Neural progenitor cell (in vitro differentiated cells): ENCODE results near the gene SLC6A7. TPM values are rescaled to one million over a fixed set of nuclear protein-coding genes. Genes with fewer than 3 reads are reported as not detected.

Source experiments
- DNase-seq: peaks from one replicate; pipeline ENCODE4 v3.0.0-alpha.2; 2016; ENCODE audit warnings: low spot score
- H2AFZ ChIP-seq: fragments of 200-600 bp; sonication (generic); replicated peaks from 2 replicates; pipeline ENCODE4 v1.6.1; 2016; ENCODE audit warnings: antibody characterized with exemption
- H3F3A ChIP-seq: fragments of 200-600 bp; sonication (generic); 2 replicates; pipeline ENCODE4 v1.6.1; 2016; ENCODE audit warnings: antibody characterized with exemption, low read depth
- H3K27ac ChIP-seq: fragments of 200-600 bp; sonication (generic); 2 replicates; pipeline ENCODE4 v1.5.1; 2016; ENCODE audit warnings: mild to moderate bottlenecking
- H3K27me3 ChIP-seq: fragments of 200-600 bp; sonication (generic); 2 replicates; pipeline ENCODE4 v1.6.1; 2016; ENCODE audit warnings: mild to moderate bottlenecking, moderate library complexity
- H3K36me3 ChIP-seq: fragments of 200-600 bp; sonication (generic); 2 replicates; pipeline ENCODE4 v1.5.1; 2016
- H3K4me1 ChIP-seq: fragments of 200-600 bp; sonication (generic); 2 replicates; pipeline ENCODE4 v1.6.1; 2016; ENCODE audit warnings: mixed run types
- H3K4me2 ChIP-seq: fragments of 200-600 bp; sonication (generic); 2 replicates; pipeline ENCODE4 v1.6.1; 2016
- H3K4me3 ChIP-seq: fragments of 200-600 bp; sonication (generic); 2 replicates; pipeline ENCODE4 v1.5.1; 2016
- H3K79me2 ChIP-seq: fragments of 200-600 bp; sonication (generic); 2 replicates; pipeline ENCODE4 v1.6.1; 2016; ENCODE audit warnings: low read depth
- H3K9ac ChIP-seq: fragments of 200-600 bp; sonication (generic); 2 replicates; pipeline ENCODE4 v1.6.1; 2016
- H3K9me3 ChIP-seq: fragments of 200-600 bp; sonication (generic); 2 replicates; pipeline ENCODE4 v1.5.1; 2016; ENCODE audit warnings: low read depth
- H4K20me1 ChIP-seq: fragments of 200-600 bp; sonication (generic); 2 replicates; pipeline ENCODE4 v1.6.1; 2016; ENCODE audit warnings: low read depth
- H3K27ac Mint-ChIP-seq: 3 replicates; pipeline ENCODE4 v1.8.0; 2021; ENCODE audit warnings: mixed read lengths
- H3K27me3 Mint-ChIP-seq: 2 replicates; pipeline ENCODE4 v1.8.0; 2022; ENCODE audit warnings: low read depth, mild to moderate bottlenecking, inconsistent platforms, moderate library complexity, mixed read lengths; ENCODE audit not compliant: insufficient read depth
- H3K36me3 Mint-ChIP-seq: 3 replicates; pipeline ENCODE4 v1.8.0; 2021; ENCODE audit warnings: mixed read lengths
- H3K4me1 Mint-ChIP-seq: 3 replicates; pipeline ENCODE4 v1.8.0; 2021; ENCODE audit warnings: mixed read lengths
- H3K4me3 Mint-ChIP-seq: 3 replicates; pipeline ENCODE4 v1.8.0; 2021; ENCODE audit warnings: mild to moderate bottlenecking, moderate library complexity, mixed read lengths
- H3K9me3 Mint-ChIP-seq: 3 replicates; pipeline ENCODE4 v1.8.0; 2020; ENCODE audit warnings: mixed read lengths
- EZH2 ChIP-seq: fragments of 200-600 bp; sonication (generic); IDR thresholded peaks from 2 replicates; pipeline ENCODE4 v1.6.1; 2017; ENCODE audit warnings: antibody characterized with exemption, mild to moderate bottlenecking, moderate library complexity
- EZH2phosphoT487 ChIP-seq: fragments of 200-600 bp; sonication (generic); IDR thresholded peaks from 2 replicates; pipeline ENCODE4 v1.6.1; 2017; ENCODE audit warnings: antibody characterized with exemption
- total RNA-seq: library from RNA; depleted of rRNA; stranded (reverse); fragments of >200 nt; gene quantifications from 2 replicates; pipeline ENCODE4 v1.2.3, GENCODE V29; 2015; ENCODE audit warnings: low replicate concordance
- TF ChIP-seq, protein P1 (sequence below): fragments of 200-600 bp; sonication (generic); IDR thresholded peaks from 2 replicates; pipeline ENCODE4 v1.5.1; 2017; ENCODE audit warnings: antibody characterized with exemption, mild to moderate bottlenecking

The SLC6A7 gene
- total RNA-seq, 1 donor from 2014 or later, result not detected

- Mint-ChIP-seq H3K27me3 (peaks cover 7% of the 10 kb centered on the region), H3K4me3 (no peak overlapping the region), H3K4me1 (peaks cover 20% of the 10 kb centered on the region), H3K36me3 (no peaks in the 10 kb centered on the region), H3K27ac (no peak overlapping the region), H3K9me3 (peaks cover 2% of the 10 kb centered on the region)
- Histone ChIP-seq H4K20me1 (no peaks in the 10 kb centered on the region), H2AFZ (no peak overlapping the region), H3K4me2 (no peak overlapping the region), H3K79me2 (no peaks in the 10 kb centered on the region), H3K4me3 (no peak overlapping the region), H3F3A (no peaks in the 10 kb centered on the region), H3K4me1 (no peaks in the 10 kb centered on the region), H3K36me3 (no peaks in the 10 kb centered on the region), H3K27me3 (peaks cover 4% of the 10 kb centered on the region), H3K9me3 (no peaks in the 10 kb centered on the region), H3K27ac (no peak overlapping the region), H3K9ac (no peak overlapping the region)
- TF ChIP-seq, protein P1, sequence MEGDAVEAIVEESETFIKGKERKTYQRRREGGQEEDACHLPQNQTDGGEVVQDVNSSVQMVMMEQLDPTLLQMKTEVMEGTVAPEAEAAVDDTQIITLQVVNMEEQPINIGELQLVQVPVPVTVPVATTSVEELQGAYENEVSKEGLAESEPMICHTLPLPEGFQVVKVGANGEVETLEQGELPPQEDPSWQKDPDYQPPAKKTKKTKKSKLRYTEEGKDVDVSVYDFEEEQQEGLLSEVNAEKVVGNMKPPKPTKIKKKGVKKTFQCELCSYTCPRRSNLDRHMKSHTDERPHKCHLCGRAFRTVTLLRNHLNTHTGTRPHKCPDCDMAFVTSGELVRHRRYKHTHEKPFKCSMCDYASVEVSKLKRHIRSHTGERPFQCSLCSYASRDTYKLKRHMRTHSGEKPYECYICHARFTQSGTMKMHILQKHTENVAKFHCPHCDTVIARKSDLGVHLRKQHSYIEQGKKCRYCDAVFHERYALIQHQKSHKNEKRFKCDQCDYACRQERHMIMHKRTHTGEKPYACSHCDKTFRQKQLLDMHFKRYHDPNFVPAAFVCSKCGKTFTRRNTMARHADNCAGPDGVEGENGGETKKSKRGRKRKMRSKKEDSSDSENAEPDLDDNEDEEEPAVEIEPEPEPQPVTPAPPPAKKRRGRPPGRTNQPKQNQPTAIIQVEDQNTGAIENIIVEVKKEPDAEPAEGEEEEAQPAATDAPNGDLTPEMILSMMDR, result no peak
- no peak for TF ChIP-seq EZH2
- DNase-seq, result no peak
Measured at GRCh38 chr5:150177721-150178120, 12.1 kb upstream of the SLC6A7 start.

DNA sequence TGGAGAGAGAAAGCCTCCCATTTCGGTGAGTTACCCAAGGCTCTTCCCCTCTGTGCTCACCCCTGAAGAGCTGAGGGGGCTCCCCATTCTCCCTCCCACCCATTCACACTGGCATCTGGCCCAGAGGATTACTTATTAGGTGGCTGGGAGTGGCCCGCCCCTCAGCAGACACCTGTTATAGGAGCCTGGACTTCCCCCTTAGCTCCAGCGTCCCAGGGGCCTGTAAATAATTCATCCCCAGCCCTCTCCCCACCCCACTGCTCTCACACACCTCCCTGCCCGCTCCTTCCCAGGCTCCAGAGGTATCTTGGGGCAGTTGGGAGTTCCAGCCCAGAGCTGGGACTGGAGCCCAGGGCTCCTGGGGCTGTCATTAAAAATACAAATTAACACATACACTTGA lies 11.6 kb upstream of the SLC6A7 start:
- no peak for DNase-seq
- Histone ChIP-seq H3K4me1 (no peaks in the 10 kb centered on the region), H3K4me3 (no peak overlapping the region), H3K27me3 (peaks cover 1% of the 10 kb centered on the region), H3K27ac (no peak overlapping the region), H3F3A (no peaks in the 10 kb centered on the region), H3K9me3 (no peaks in the 10 kb centered on the region), H3K4me2 (no peak overlapping the region), H3K79me2 (no peaks in the 10 kb centered on the region), H3K9ac (no peak overlapping the region), H3K36me3 (no peaks in the 10 kb centered on the region), H2AFZ (no peak overlapping the region), H4K20me1 (no peaks in the 10 kb centered on the region)
- no peak overlapping the region for H3K4me3 Mint-ChIP-seq
- H3K36me3 Mint-ChIP-seq, result no peaks in the 10 kb centered on the region
- H3K4me1 Mint-ChIP-seq, result peaks cover 17% of the 10 kb centered on the region
- H3K27ac Mint-ChIP-seq, result no peak overlapping the region
- peaks cover 10% of the 10 kb centered on the region for H3K27me3 Mint-ChIP-seq
- H3K9me3 Mint-ChIP-seq, result peaks cover 2% of the 10 kb centered on the region
- TF ChIP-seq EZH2, result no peak
- no peak for TF ChIP-seq EZH2phosphoT487
- TF ChIP-seq, protein P1, result no peak

- H3K36me3 Mint-ChIP-seq, result no peaks in the 10 kb centered on the region
- Histone ChIP-seq H4K20me1 (no peaks in the 10 kb centered on the region), H3K9me3 (no peaks in the 10 kb centered on the region), H3K27ac (no peak overlapping the region), H3K79me2 (no peaks in the 10 kb centered on the region), H3K4me1 (no peaks in the 10 kb centered on the region), H3K36me3 (no peaks in the 10 kb centered on the region), H2AFZ (no peak overlapping the region), H3K27me3 (no peaks in the 10 kb centered on the region), H3K9ac (no peak overlapping the region), H3F3A (no peaks in the 10 kb centered on the region), H3K4me2 (no peak overlapping the region), H3K4me3 (no peak overlapping the region)
- no peak overlapping the region for H3K4me3 Mint-ChIP-seq
- TF ChIP-seq EZH2 (no peak), EZH2phosphoT487 (no peak)
- TF ChIP-seq, protein P1, result no peak
- no peak for DNase-seq
- H3K4me1 Mint-ChIP-seq, result peaks cover 14% of the 10 kb centered on the region
- no peak overlapping the region for H3K27ac Mint-ChIP-seq
- H3K27me3 Mint-ChIP-seq, result peaks cover 9% of the 10 kb centered on the region
- H3K9me3 Mint-ChIP-seq, result peaks cover 2% of the 10 kb centered on the region
Measured at GRCh38 chr5:150179019-150179620, 10.7 kb upstream of the SLC6A7 start.
